GM12878 (cell line): ENCODE measurements around the gene SPEG. TPM values are rescaled to one million over a fixed set of nuclear protein-coding genes. Genes with fewer than 3 reads are reported as not detected.

ENCODE experiments used
- NR2C1 ChIP-seq: fragments of 450-650 bp; IDR thresholded peaks from 2 replicates; pipeline ENCODE4 v1.6.1; 2017; ENCODE audit warnings: antibody characterized with exemption, mild to moderate bottlenecking, moderate library complexity
- RCOR1 ChIP-seq: conservative IDR thresholded peaks from 2 replicates; pipeline ENCODE4 v1.6.1; 2012; ENCODE audit warnings: low read depth, low read length, improper control_type of control experiment
- YY1 ChIP-seq: IDR thresholded peaks from 2 replicates; pipeline ENCODE4 v1.6.1; 2011; ENCODE audit warnings: low read depth, mild to moderate bottlenecking, low read length
- ZSCAN29 ChIP-seq: fragments of 450-650 bp; IDR thresholded peaks from 2 replicates; pipeline ENCODE4 v1.6.1; 2017; ENCODE audit warnings: mild to moderate bottlenecking, moderate library complexity
- ZZZ3 ChIP-seq: IDR thresholded peaks from 2 replicates; pipeline ENCODE4 v1.6.1; 2011; ENCODE audit warnings: low read depth; ENCODE audit not compliant: control insufficient read depth, insufficient read length
- polyA plus RNA-seq, 11 experiments: library from polyadenylated mRNA; depleted of rRNA in 4 of 11; unstranded in 6 of 11; stranded (reverse) in 5 of 11; fragments of >200 nt; fragmentation: Nextera tagmentation in 4 of 11; fragmentation: Illumina TruSeq in 1 of 11; extraction: Ambion mirVana in 4 of 11; extraction: Trizol in 1 of 11; gene quantifications; 1 replicate in 1 of 11; 2 replicates in 10 of 11; pipeline versions ENCODE4 v1.2.1 to v1.2.3, GENCODE V29; 2011 to 2016; ENCODE audit warnings: inconsistent platforms in 2 of 11, missing spikeins in 2 of 11, low read depth in 1 of 11
- total RNA-seq, 4 experiments: library from RNA; depleted of rRNA in 3 of 4; stranded (reverse); fragments of >200 nt in 3 of 4; fragmentation: Illumina TruSeq in 1 of 4; extraction: Trizol in 1 of 4; gene quantifications; 2 replicates each; pipeline versions ENCODE4 v1.2.1 to v1.2.3, GENCODE V29; 2013 to 2021
- TF ChIP-seq, protein P1 (sequence below): fragments of 450-650 bp; formaldehyde crosslinking; IDR thresholded peaks from 2 replicates; pipeline ENCODE4 v1.4.0; 2020; ENCODE audit warnings: mild to moderate bottlenecking, moderate library complexity
- TF ChIP-seq, protein P2 (sequence below): fragments of 450-650 bp; IDR thresholded peaks from 2 replicates; pipeline ENCODE4 v1.6.1; 2018; ENCODE audit warnings: borderline replicate concordance, mild to moderate bottlenecking; ENCODE audit not compliant: partially characterized antibody

SPEG gene
- total and polyA plus RNA-seq, 10 of the 15 experiments (the other 5 are each of a cell fraction or from before 2014, with no cell fraction given), result 0.03 to 0.28 TPM; not detected in 8

DNA sequence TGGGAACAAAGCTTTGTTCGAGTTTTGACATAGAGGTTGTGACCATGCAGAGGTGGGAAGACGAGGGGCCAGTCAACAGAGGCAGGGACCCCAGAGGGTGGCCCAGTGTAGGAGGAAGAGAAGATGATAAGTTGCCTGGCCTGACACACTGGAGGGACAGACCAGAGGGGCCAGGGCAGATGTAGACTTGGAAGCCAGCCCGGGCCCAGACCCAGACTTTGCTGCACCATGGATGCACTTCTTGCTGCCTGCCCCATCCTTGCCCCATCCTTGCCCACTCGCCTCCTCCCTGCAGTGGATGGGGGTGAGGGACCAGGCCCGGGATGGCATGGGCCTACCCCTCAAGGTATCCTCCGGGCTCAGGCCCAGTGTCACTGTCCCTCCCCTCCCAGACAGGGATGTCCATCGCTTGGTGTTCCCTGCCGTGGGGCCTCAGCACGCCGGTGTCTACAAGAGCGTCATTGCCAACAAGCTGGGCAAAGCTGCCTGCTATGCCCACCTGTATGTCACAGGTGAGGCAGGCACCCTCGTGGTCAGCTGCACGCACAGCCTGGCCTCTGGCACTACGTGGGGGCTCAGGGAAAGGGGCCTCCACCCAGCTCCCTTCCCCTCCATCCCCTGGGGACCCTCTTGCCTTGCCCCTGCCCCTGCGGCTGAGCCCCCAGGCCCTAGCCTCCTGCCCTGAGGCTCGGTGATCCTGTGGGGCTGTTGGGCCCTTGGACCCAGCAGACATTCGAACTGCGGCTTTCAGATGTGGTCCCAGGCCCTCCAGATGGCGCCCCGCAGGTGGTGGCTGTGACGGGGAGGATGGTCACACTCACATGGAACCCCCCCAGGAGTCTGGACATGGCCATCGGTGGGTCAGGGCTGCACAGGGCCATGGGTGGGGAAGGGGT, 37.1 kb downstream of the SPEG start (continued):
- TF ChIP-seq, protein P1, sequence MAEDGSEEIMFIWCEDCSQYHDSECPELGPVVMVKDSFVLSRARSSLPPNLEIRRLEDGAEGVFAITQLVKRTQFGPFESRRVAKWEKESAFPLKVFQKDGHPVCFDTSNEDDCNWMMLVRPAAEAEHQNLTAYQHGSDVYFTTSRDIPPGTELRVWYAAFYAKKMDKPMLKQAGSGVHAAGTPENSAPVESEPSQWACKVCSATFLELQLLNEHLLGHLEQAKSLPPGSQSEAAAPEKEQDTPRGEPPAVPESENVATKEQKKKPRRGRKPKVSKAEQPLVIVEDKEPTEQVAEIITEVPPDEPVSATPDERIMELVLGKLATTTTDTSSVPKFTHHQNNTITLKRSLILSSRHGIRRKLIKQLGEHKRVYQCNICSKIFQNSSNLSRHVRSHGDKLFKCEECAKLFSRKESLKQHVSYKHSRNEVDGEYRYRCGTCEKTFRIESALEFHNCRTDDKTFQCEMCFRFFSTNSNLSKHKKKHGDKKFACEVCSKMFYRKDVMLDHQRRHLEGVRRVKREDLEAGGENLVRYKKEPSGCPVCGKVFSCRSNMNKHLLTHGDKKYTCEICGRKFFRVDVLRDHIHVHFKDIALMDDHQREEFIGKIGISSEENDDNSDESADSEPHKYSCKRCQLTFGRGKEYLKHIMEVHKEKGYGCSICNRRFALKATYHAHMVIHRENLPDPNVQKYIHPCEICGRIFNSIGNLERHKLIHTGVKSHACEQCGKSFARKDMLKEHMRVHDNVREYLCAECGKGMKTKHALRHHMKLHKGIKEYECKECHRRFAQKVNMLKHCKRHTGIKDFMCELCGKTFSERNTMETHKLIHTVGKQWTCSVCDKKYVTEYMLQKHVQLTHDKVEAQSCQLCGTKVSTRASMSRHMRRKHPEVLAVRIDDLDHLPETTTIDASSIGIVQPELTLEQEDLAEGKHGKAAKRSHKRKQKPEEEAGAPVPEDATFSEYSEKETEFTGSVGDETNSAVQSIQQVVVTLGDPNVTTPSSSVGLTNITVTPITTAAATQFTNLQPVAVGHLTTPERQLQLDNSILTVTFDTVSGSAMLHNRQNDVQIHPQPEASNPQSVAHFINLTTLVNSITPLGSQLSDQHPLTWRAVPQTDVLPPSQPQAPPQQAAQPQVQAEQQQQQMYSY (CRISPR knock-in tag), result no peak
- TF ChIP-seq YY1 (no peak), NR2C1 (no peak), RCOR1 (no peak), ZZZ3 (no peak), ZSCAN29 (no peak)
- TF ChIP-seq, protein P2, sequence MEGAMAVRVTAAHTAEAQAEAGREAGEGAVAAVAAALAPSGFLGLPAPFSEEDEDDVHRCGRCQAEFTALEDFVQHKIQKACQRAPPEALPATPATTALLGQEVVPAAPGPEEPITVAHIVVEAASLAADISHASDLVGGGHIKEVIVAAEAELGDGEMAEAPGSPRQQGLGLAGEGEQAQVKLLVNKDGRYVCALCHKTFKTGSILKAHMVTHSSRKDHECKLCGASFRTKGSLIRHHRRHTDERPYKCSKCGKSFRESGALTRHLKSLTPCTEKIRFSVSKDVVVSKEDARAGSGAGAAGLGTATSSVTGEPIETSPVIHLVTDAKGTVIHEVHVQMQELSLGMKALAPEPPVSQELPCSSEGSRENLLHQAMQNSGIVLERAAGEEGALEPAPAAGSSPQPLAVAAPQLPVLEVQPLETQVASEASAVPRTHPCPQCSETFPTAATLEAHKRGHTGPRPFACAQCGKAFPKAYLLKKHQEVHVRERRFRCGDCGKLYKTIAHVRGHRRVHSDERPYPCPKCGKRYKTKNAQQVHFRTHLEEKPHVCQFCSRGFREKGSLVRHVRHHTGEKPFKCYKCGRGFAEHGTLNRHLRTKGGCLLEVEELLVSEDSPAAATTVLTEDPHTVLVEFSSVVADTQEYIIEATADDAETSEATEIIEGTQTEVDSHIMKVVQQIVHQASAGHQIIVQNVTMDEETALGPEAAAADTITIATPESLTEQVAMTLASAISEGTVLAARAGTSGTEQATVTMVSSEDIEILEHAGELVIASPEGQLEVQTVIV, result no peak
- TF ChIP-seq, all 136 proteins: peak for 0
